GM19452 (cell line): Measurements from ENCODE around the gene LRRC42.
A peak's percentile ranks its signal among the peaks of the same experiment; 100 is the strongest.

ENCODE experiments used
- ATAC-seq: cut with Tn5 transposase; IDR thresholded peaks from one replicate; pipeline ENCODE4 v1.9.1; 2021; ENCODE audit not compliant: unreplicated experiment

LRRC42 gene

DNA sequence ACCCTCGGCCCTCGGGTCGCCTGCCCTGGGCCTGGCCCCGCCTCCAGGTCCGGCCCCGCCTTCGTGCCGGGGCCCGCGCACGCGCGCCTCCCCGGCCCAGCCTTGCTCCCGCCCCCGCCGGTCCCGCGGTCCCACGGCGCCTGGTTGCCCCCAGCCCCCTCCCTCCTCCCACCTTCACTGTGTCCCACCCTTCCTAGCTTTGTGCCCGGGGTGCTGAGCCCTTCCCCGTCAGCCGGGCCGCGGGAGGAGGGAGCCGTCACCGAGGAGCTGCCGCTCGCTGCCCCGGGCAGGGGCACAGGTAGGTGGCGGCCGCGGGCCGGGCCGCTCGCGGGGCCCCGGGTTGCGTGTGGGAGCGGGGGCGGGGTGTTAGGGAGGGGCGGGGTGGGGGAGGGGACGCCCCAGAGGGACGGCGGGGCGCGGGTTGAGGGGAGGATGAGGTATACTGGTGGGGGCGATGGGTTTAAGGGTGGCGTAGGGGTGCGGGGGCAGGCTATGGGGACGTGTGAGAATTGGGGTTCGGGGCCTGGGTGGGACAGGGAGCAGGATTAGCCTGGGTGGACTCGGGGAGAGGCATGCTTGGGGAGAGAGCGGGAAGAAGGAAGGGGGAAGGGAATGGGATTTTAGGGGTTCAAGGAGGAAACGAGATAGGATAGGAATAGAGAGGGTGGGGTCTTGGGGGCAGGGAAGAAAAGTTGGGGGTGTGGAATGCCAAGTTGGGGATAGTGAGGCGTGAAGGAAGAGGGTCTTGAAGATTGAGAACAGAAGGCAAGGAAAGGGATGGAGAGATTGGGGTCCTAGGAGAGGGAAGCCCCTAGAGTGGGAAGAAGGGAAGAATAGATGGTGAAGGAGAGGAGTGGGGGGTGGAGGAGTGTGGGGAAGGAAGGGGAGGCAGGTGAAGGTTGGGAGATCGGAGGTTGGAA lies at the start of gene LRRC42:
TSS of gene LRRC42 (plus strand) at position 99 of the 920 bp plus-strand sequence. CDS start 5,650 bp downstream, outside the sequence.
- ATAC-seq, result peak; percentile 66

DNA sequence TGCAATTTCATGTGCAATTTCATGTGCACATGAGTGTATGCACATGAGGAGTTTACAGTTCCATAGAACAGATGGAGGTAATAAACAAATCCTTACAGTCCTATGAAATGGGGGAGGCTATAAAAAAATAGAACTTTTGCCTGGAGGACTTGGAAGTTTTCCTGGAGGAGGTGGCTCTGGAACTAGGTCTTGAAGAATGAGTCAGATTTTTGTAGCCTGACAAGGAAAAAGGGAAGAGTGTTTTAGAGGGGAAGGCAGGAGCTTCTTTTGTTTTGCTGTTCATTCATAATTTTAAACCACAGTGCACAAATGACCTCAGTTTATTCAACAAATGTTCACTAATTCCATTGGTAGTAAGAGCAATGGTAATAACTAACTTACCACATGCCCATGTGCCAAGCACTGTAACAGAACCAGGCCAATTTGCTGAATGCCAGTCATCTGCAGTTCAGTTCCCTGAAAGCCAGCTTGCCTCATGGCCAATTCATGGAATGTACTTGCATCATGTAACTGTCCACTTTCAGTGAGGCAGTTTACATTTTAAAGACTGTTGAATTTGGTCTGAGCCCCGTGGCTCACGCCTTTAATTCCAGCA lies 49.4 kb upstream of the LRRC42 start:
- ATAC-seq, result no peak

DNA sequence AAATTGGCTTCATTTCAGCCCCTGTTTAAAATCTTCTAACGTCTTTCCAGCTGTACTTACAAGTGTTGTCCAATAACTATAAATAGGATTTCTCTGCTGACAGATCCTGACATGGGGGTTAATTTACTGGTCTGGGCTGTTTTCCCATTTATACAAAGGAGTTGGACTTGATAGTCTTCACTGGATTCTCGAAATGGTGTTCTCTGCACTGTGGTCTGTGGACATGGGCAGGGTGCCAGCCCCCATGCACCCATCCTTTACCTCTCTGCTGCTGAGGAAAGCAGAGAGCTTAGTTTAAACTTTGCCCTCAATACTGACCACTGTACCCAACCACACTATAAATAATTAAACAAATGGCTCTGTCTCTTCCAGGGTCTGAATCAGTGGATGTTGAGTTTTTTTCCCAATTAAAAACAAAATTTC lies 46.9 kb upstream of the LRRC42 start:
- ATAC-seq, result no peak

- no peak for ATAC-seq
Measured at GRCh38 chr1:53899708-53900107, 46.4 kb upstream of the LRRC42 start.

DNA sequence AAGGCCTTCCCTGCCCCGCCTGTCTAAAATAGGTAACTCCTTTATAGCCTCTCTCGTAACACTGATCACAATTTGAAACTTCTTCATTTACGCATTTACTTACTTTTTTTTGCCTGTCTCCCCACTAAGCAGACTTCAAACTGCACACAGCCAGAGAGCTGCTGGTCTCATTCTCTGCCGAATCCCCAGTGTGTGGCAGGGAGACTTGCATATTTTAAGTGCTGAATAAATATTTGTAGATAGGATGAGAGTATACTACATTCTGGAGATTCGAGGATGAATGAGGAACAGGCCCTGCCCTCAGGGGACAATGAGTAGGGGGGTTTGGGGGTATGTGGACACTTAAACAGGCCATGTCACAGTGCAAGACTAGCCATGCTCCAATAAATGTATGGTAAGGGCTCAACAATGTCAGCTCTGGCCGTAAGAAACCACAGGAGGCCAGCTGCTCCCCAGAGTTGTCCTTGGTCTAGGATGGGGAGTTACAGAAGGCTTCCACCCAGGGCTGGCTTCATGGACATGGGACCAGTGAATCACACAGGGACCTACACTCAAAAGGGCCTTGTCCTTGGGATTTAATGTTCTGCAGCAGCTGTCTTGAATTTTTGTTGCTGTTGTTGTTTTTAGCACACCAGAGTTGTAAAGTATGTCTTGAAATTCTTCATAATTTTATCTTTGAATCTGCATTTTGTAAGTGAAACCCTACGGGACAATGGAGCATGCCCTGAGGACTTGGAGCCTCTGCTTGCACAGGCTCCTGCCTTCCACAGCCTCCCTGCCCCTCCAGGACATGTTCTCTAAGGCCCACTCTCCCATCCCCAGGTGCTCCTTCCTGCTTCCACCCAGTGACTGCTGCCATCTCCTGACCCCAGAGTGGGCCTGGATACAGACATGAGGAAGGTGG lies 43.7 kb upstream of the LRRC42 start:
- ATAC-seq, result no peak

GRCh38 chr1:53905509-53905908 lies 40.6 kb upstream of the LRRC42 start:
- no peak for ATAC-seq

GRCh38 chr1:53906121-53906520 lies 40.0 kb upstream of the LRRC42 start:
- ATAC-seq, result no peak

DNA sequence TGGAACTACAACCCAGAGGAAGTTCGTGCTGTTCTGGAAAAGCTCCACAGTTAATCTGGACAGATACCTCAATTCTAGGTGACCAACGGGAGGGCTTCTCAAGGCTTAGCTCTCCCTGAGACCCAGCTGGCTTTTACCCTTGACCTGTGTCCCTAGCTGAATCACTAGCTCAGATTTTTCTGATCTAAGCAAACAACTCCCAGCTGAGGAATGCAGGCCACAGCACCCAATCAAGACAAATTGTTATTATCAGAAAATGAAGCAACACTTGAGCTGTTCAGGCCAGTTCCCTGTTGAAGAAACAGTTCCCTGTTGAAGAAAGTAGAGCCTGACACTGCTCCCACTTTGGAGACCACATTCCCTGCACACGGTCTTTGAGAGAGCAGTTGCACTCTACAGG lies 36.2 kb upstream of the LRRC42 start:
- ATAC-seq, result no peak

GRCh38 chr1:53911442-53911841 lies 34.7 kb upstream of the LRRC42 start:
- no peak for ATAC-seq

DNA sequence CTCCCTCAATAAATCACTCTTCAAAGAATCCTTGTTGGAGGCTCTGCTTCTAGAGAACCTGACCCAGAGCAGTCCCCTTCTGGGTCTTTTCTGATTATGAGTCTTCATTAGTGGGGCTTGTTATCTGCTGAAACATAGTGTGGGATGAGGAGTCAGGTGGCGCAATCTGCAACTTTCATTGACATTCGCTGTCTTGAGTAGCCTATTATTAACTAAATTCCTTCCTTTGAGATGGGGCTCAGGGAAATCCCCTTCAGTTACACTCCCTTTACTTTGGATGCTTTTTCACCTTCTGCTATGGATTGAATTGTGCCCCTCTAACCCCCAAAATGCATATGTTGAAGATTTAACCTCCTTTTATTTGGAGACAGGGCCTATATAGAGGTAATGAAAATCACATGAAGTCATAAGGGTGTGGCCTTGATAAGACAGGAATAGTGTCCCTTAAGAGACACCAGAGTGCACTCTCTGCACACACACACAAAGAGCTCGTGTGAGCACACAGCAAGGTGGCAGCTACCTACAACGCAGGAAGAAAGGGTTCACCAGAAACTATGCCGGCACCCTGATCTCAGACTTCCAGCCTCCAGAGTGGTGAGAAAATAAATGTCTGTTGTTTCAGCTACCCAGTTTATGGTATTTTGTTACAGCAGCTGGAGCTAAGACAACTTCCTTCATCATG lies 32.7 kb upstream of the LRRC42 start:
- ATAC-seq, result no peak

DNA sequence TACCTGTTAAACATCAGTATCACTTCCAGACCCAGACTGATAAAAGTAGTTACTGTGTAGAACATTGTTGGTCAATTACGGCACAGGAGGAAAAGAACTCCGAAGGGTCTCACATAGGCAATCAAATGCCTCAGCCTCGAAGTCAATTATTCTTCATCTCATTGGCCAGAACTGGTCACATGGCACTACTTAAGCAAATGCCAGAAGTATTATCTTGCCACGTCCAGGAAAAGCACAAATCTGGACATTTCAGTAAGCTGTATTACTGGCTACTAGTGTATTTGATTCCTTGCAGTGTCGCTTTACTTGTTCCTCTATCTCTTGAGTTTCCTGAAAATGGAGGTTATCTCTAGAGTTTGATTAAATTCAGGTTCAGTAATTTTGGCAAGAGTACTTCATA lies 27.8 kb upstream of the LRRC42 start:
- no peak for ATAC-seq

DNA sequence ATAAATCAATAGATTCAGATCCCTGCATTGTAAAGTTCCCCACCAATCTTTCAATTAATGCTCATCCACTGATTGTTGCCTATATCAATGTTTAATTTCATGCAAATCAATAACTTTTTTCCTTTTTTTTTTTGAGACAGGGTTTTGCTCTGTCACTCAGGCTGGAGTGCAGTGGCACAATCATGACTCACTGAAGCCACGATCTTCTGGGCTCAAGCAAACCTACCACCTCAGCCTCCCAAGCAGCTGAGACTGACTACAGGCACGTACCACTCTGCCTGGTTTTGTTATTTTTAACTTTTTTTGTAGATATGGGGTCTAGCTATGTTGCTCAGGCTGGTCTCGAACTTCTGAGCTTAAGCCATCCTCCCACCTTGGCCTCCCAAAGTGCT lies 26.5 kb upstream of the LRRC42 start:
- ATAC-seq, result no peak

GRCh38 chr1:53927376-53927881 lies 18.7 kb upstream of the LRRC42 start:
- no peak for ATAC-seq

DNA sequence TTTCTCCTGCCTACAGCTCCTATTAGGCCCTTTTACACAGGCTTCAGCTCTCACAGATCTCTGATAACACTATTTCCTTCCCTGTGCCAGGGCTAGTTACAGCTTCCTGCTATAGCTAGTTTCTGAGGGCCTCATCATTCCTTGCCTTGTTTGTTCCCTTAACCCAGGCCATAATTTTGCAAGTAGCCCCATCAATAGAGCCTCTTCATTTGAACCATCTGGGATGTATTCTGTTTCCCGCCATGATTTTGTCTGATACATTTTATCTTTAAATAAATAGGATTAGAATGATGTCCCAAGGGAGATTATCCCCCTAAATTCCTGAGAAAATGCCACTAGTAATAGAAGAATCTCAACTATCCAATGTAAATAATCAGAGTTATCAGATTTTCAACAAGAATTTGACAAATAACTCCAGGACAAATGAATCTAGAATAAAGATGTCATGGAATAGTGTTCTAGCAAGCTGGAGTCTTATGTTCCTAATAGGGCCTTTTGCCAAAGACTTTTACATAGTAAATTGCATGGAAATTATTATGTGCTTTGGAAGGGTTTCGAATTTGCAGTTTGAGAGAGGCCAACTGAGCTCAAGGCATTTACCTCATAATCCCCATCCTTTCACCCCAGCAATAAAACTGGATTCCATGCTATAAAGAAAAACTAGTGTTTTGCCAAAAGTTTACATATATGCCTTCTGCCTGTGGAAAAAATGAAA lies 16.7 kb upstream of the LRRC42 start:
- no peak for ATAC-seq

DNA sequence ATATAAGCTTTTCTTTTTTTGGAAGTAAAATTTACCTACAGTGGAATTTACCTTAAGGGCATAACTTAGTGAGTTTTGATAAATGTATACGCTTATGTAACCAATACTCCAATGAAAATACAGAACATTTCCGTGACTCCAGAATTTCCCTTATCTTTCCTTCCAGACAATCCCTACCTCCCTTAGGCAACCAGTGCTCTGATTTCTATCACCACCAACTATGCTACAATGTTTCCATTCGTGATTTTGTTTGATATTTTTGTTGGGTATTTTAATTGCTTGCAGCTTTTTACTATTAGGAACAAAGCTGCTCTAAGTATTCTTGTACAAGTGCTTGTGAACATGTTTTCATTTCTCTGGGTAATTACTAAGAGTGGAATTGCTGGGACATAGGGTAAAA lies 15.2 kb upstream of the LRRC42 start:
- no peak for ATAC-seq

GRCh38 chr1:53931523-53931922 lies 14.6 kb upstream of the LRRC42 start:
- no peak for ATAC-seq

DNA sequence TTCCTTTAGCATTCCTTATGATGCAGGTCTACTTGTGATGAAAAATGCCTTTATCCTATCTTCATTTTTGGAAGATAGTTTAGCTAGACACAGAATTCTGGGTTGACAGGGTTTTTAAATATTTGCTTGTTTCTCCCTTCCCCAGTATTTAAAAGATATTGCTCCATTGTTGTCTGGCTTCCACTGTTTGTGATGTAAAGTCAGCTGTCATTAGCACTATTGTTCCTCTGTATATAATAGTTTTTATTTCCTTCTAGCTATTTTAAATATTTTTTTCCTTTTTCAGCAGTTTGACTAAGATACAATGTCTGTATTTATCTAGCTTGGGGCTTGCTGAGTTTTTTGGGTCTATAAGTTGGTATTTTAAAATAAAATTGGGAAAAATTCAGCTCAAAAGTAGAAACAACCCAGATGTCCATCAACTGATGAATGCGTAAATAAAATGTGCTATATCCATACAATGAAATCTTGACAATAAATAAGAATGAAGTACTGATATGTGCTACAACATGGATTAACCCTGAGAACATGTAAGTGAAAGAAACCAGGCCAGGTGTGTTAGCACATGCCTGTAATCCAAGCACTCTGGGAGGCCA lies 11.9 kb upstream of the LRRC42 start:
- no peak for ATAC-seq

GRCh38 chr1:53936430-53936829 lies 9.7 kb upstream of the LRRC42 start:
- ATAC-seq, result no peak

DNA sequence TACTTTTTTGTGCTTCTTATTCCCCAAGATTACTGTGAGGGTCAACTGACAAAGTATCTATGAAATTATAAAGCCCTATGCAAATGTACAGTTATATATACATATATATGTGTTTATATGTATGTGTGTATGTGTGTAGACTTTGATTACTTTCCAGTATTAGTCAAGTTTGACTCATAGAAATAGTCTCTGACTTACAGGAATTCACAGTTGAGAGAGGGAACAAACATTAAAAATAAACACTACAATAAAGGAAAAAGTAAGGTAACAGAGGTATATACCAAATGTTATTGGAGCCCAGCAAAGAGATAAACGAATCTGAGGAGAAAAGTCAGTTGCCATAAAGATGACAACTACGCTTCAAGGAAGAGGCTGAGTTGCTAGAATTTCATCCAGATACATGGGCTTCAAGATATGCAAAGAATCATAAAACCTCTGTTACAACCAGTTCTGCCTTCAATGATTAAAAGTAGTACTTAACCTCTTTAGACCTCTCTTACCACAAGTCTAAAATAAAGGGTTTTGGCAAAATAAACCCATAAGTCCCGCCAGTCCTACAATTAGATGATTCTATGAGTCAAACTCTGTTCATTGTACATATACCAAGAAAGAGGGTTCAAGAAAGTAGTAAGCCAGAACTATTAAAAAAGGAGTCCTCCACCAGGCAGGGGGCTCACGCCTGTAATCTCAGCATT lies 7.9 kb upstream of the LRRC42 start:
- no peak for ATAC-seq
